Erythroblast (primary cell): ENCODE results near the gene DUS4L.

ENCODE experiments used
- GATA1 ChIP-seq: IDR thresholded peaks from 2 replicates; pipeline ENCODE4 v1.6.1; 2011; ENCODE audit warnings: low read depth, mild to moderate bottlenecking, control low read depth, low read length, moderate library complexity
- POLR2A ChIP-seq: IDR thresholded peaks from 2 replicates; pipeline ENCODE4 v1.6.1; 2011; ENCODE audit warnings: mild to moderate bottlenecking, low read length

- TF ChIP-seq POLR2A = no peak
- no peak for TF ChIP-seq GATA1
Measured at GRCh38 chr7:107593025-107593410, 29.2 kb downstream of the DUS4L start.
